HCT116 (cell line): ENCODE results near the gene EHMT1. TPM values are rescaled to one million over a fixed set of nuclear protein-coding genes. Genes with fewer than 3 reads are reported as not detected.

Source experiments
- ATAC-seq: fragments of 200-7000 bp; cut with Tn5 transposase; 2 replicates; pipeline ENCODE4 v1.9.1; 2020; ENCODE audit warnings: mild to moderate bottlenecking, moderate library complexity
- BruUV-seq: library from RNA; stranded (reverse); fragments of 400-500 nt; replicated peaks from 2 replicates; lab custom pipeline; 2021; lab: Mats Ljungman, UMichigan
- CTCF ChIA-PET: fragments of 300-600 bp; sonication (Branson Sonifier 250); formaldehyde crosslinking; loops from one replicate; lab custom pipeline; 2021; ENCODE audit warnings: antibody characterized with exemption; lab: Charles Lee
- POLR2A ChIA-PET: fragments of 300-600, 350-600 bp; sonication (Branson Sonifier 250); formaldehyde crosslinking; loops from one replicate; lab custom pipeline; 2021; ENCODE audit warnings: antibody characterized with exemption; lab: Charles Lee
- RAD21 ChIA-PET, 2 experiments: fragments of 300-600 bp; sonication (Branson Sonifier 250); formaldehyde crosslinking; loops; one replicate each; lab custom pipeline; 2023; ENCODE audit warnings: low total read pairs in 2 of 2; ENCODE audit not compliant: uncharacterized antibody in 2 of 2, unreplicated experiment in 2 of 2, low non-redundant PET in 1 of 2; lab: Charles Lee
- DNase-seq: peaks from one replicate; pipeline ENCODE4 v3.0.0-alpha.2; 2010; ENCODE audit warnings: low read depth, low spot score
- H2AFZ ChIP-seq: fragments of 200-600 bp; shearing (Covaris generic), sonication (generic); 2 replicates; pipeline ENCODE4 v1.6.1; 2017; ENCODE audit warnings: low read depth, mixed run types, mixed read lengths, antibody characterized with exemption, low read length; ENCODE audit not compliant: poor library complexity, severe bottlenecking
- H3K27ac ChIP-seq: 2 replicates; pipeline ENCODE4 v1.5.1; 2012; ENCODE audit warnings: low read depth, low read length
- H3K27me3 ChIP-seq: fragments of 200-600 bp; sonication (generic); 2 replicates; pipeline ENCODE4 v1.6.1; 2016; ENCODE audit warnings: mixed run types, low read length, mixed read lengths; ENCODE audit not compliant: insufficient read depth
- H3K36me3 ChIP-seq, 2 experiments: fragments of 200-500 bp in 1 of 2; fragments of 200-600 bp in 1 of 2; sonication (Bioruptor generic) in 1 of 2; sonication (generic) in 1 of 2; 2 replicates each; pipeline versions ENCODE4 v1.5.1 to v1.6.1; 2014 to 2016; ENCODE audit warnings: low read length in 2 of 2, inconsistent platforms in 1 of 2, mixed read lengths in 1 of 2, mixed run types in 1 of 2; ENCODE audit not compliant: insufficient read depth in 2 of 2, control insufficient read depth in 1 of 2
- H3K4me1 ChIP-seq, 2 experiments: fragments of 200-600 bp in 1 of 2; sonication (generic) in 1 of 2; 2 replicates each; pipeline versions ENCODE4 v1.5.1 to v1.6.1; 2012 to 2017; ENCODE audit warnings: low read length in 2 of 2, inconsistent platforms in 1 of 2, mild to moderate bottlenecking in 1 of 2, mixed read lengths in 1 of 2, mixed run types in 1 of 2, moderate library complexity in 1 of 2; ENCODE audit not compliant: insufficient read depth in 2 of 2, control insufficient read depth in 1 of 2
- H3K4me2 ChIP-seq: fragments of 200-600 bp; sonication (generic); 2 replicates; pipeline ENCODE4 v1.6.1; 2017; ENCODE audit warnings: mixed run types, low read length, mixed read lengths
- H3K4me3 ChIP-seq, 2 experiments: fragments of 200-600 bp in 1 of 2; sonication (generic) in 1 of 2; replicated peaks in 1 of 2; 2 replicates each; pipeline ENCODE4 v1.5.1; 2011 to 2016; ENCODE audit warnings: low read length in 2 of 2, control low read depth in 1 of 2, low read depth in 1 of 2, mild to moderate bottlenecking in 1 of 2, mixed read lengths in 1 of 2, mixed run types in 1 of 2
- H3K79me2 ChIP-seq: fragments of 200-600 bp; sonication (generic); 2 replicates; pipeline ENCODE4 v1.6.1; 2017; ENCODE audit warnings: mild to moderate bottlenecking, mixed run types, low read length, moderate library complexity, mixed read lengths; ENCODE audit not compliant: insufficient read depth
- H3K9ac ChIP-seq: fragments of 200-600 bp; sonication (generic); 2 replicates; pipeline ENCODE4 v1.6.1; 2016; ENCODE audit warnings: low read length, mixed read lengths
- H3K9me2 ChIP-seq: fragments of 200-600 bp; sonication (generic), shearing (Covaris generic); 2 replicates; pipeline ENCODE4 v1.6.1; 2017; ENCODE audit warnings: mixed run types, mild to moderate bottlenecking, moderate library complexity; ENCODE audit not compliant: insufficient read depth
- H3K9me3 ChIP-seq, 2 experiments: fragments of 200-500 bp in 1 of 2; fragments of 200-600 bp in 1 of 2; sonication (Bioruptor generic) in 1 of 2; sonication (generic) in 1 of 2; 2 replicates each; pipeline ENCODE4 v1.6.1; 2014 to 2017; ENCODE audit warnings: low read length in 2 of 2, mixed read lengths in 2 of 2, inconsistent platforms in 1 of 2, low read depth in 1 of 2, mild to moderate bottlenecking in 1 of 2, mixed run types in 1 of 2, moderate library complexity in 1 of 2; ENCODE audit not compliant: control insufficient read depth in 1 of 2, insufficient read depth in 1 of 2
- H4K20me1 ChIP-seq: fragments of 200-600 bp; sonication (generic), shearing (Covaris generic); 2 replicates; pipeline ENCODE4 v1.6.1; 2017; ENCODE audit warnings: mixed run types, mild to moderate bottlenecking, moderate library complexity; ENCODE audit not compliant: insufficient read depth
- CTCF ChIP-seq, 3 experiments: fragments of 200-600 bp in 1 of 3; sonication (generic) in 1 of 3; IDR thresholded peaks in 2 of 3; conservative IDR thresholded peaks in 1 of 3; 2 replicates each; pipeline ENCODE4 v1.5.1; 2012 to 2017; ENCODE audit warnings: low read depth in 2 of 3, low read length in 2 of 3, antibody characterized with exemption in 1 of 3, borderline replicate concordance in 1 of 3, control low read depth in 1 of 3, mild to moderate bottlenecking in 1 of 3, mixed read lengths in 1 of 3, mixed run types in 1 of 3, moderate library complexity in 1 of 3; ENCODE audit not compliant: insufficient read depth in 1 of 3
- EGR1 ChIP-seq: IDR thresholded peaks from 2 replicates; pipeline ENCODE4 v1.6.1; 2012; ENCODE audit warnings: low read depth
- ELF1 ChIP-seq: IDR thresholded peaks from 2 replicates; pipeline ENCODE4 v1.6.1; 2012; ENCODE audit warnings: low read depth, borderline replicate concordance
- EZH2 ChIP-seq: fragments of 200-600 bp; sonication (generic); IDR thresholded peaks from 2 replicates; pipeline ENCODE4 v1.6.1; 2017; ENCODE audit warnings: antibody characterized with exemption, mixed run types
- FOSL1 ChIP-seq: IDR thresholded peaks from 2 replicates; pipeline ENCODE4 v1.6.1; 2012; ENCODE audit warnings: low read depth
- JUND ChIP-seq: IDR thresholded peaks from 2 replicates; pipeline ENCODE4 v1.6.1; 2012
- POLR2A ChIP-seq: IDR thresholded peaks from 2 replicates; pipeline ENCODE4 v1.7.0; 2011; ENCODE audit warnings: borderline replicate concordance; ENCODE audit not compliant: insufficient read depth, insufficient read length; ENCODE audit errors: extremely low read depth
- RAD21 ChIP-seq: IDR thresholded peaks from 2 replicates; pipeline ENCODE4 v1.6.1; 2012; ENCODE audit warnings: low read depth, mild to moderate bottlenecking
- SRF ChIP-seq: IDR thresholded peaks from 2 replicates; pipeline ENCODE4 v1.6.1; 2012; ENCODE audit warnings: low read depth
- ZNF274 ChIP-seq: fragments of 200-500 bp; sonication (Bioruptor generic); IDR thresholded peaks from 2 replicates; pipeline ENCODE4 v1.6.1; 2014; ENCODE audit warnings: mild to moderate bottlenecking, low read depth, low read length, inconsistent platforms
- intact Hi-C: fragments of 100-400 bp; cut with micrococcal nuclease; formaldehyde crosslinking; loops from 2 replicates; pipeline ENCODE4 v1.10.0; 2022
- total RNA-seq: library from RNA; stranded (reverse); gene quantifications from one replicate; pipeline ENCODE4 v1.2.1, GENCODE V29; 2021; ENCODE audit not compliant: unreplicated experiment
- TF ChIP-seq, protein P1 (sequence below): IDR thresholded peaks from 2 replicates; pipeline ENCODE4 v1.6.1; 2012
- TF ChIP-seq, protein P2 (sequence below): IDR thresholded peaks from 2 replicates; pipeline ENCODE4 v1.6.1; 2012
- TF ChIP-seq, protein P3 (sequence below): IDR thresholded peaks from 2 replicates; pipeline ENCODE4 v1.6.1; 2012; ENCODE audit warnings: low read depth

The EHMT1 gene
- total RNA-seq, 1 experiment from 2014 or later = 86.1 TPM

DNA sequence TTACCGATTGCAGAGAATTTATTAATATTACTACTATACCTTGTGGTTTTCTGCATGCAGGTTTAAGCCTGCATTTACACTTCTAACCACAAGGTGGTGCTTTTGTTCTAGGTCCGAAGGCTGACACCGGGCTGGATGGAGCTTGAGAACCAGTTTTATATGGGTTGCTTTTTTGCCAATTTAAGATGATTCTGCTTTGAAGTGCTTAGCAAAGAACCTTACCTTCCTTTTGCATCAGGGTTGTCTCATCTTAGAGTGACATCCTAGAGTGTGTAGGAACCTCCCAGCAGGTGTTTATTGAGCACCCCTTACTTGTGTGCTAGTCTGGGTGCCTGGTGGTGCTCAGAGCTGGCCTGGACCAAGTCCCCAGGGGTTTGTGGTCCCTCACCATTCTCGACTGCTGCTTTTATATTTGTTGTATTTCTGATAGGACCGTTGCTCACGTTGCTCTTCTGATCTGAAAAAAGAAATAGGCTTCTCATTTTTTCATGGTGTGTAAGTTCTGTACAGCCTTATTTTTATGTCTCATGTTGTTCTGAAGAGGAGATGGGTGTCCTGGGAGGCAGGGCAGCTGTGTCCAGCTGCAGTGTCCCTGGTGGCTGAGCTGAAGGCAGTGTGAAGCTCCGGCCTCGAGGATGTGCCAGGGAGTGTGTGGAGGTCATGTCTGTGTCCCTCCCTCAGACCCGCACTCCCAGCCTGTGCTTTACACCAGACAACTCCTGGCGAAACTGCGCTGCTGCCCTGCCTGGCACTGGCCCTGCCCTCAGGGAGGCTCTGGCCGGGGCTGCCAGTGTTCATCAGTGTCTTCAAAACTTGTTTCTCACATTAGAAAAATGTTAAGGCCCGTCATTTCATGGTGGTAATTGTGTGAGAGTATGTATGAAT is 54.3 kb downstream of the EHMT1 start:
- H3K9ac ChIP-seq = no peak overlapping the region
- TF ChIP-seq RAD21 = peak; percentile 80
- TF ChIP-seq CTCF (IDR thresholded peaks at IDR 0.05 in 2 of 3, conservative IDR thresholded peaks at IDR 0.05 in 1 of 3; ENCODE audit: borderline replicate concordance in 1 of 3, insufficient read depth in 1 of 3, low read depth in 2 of 3, low read length in 2 of 3) = peak; percentile 70 to 85 (median 83)
- TF ChIP-seq ELF1 = no peak
- no peak overlapping the region for H3K4me3 ChIP-seq
- CTCF ChIA-PET = interaction anchor here (0.6 to 1.0 kb wide), 6 partner anchors 9 to 428 kb away, joined by 3 to 6 read pairs (median 3); partner anchors contain the start of gene ZMYND19
- POLR2A ChIA-PET = no interaction called here
- H3K36me3 ChIP-seq = peaks cover 0 to under 1% of the 10 kb centered on the region in 2 experiments; a peak in 2 of 4 replicates
- no peak overlapping the region for H2AFZ ChIP-seq
- no peak overlapping the region for H3K4me2 ChIP-seq
- H4K20me1 ChIP-seq = peaks cover 8% of the 10 kb centered on the region; the same call in 1 of the 2 replicates
- H3K9me3 ChIP-seq = no peaks in the 10 kb centered on the region
- H3K27ac ChIP-seq = no peak overlapping the region
- BruUV-seq = no TSS peak
- RAD21 ChIA-PET = interaction anchor here in 1 of 2 experiments (1.0 kb wide), 1 partner anchor 22 kb away, joined by 3 read pairs; no protein-coding TSS in a partner anchor
- H3K4me1 ChIP-seq = no peaks in the 10 kb centered on the region
- DNase-seq = peak; percentile 36
- peak; percentile 81 for ATAC-seq
- intact Hi-C loops = loop anchor here (1.0 to 5.0 kb wide), 2 partner anchors 99 to 349 kb away; no protein-coding TSS in a partner anchor
- H3K27me3 ChIP-seq = no peaks in the 10 kb centered on the region
- no peaks in the 10 kb centered on the region for H3K9me2 ChIP-seq
- H3K79me2 ChIP-seq = peaks cover 88% of the 10 kb centered on the region

GRCh38 chr9:137673886-137674285 is 55.1 kb downstream of the EHMT1 start:
- Histone ChIP-seq H3K9ac (no peak overlapping the region), H3K9me3 (no peaks in the 10 kb centered on the region), H4K20me1 (peaks cover 12% of the 10 kb centered on the region; the same call in 1 of the 2 replicates), H3K27ac (no peak overlapping the region), H3K9me2 (no peaks in the 10 kb centered on the region), H2AFZ (no peak overlapping the region), H3K4me3 (no peak overlapping the region), H3K79me2 (peaks cover 86% of the 10 kb centered on the region), H3K36me3 (peaks cover 0 to 4% of the 10 kb centered on the region in 2 experiments; a peak in 1 of 4 replicates), H3K4me1 (no peaks in the 10 kb centered on the region), H3K4me2 (no peak overlapping the region), H3K27me3 (no peaks in the 10 kb centered on the region)
- RAD21 ChIA-PET = no interaction called here
- POLR2A ChIA-PET = no interaction called here
- DNase-seq (no peak), ATAC-seq (no peak)
- BruUV-seq = no TSS peak
- CTCF ChIA-PET = no interaction called here
- intact Hi-C loops = loop anchor here (5.0 kb wide), 1 partner anchor 348 kb away; no protein-coding TSS in a partner anchor
- TF ChIP-seq, protein P1, sequence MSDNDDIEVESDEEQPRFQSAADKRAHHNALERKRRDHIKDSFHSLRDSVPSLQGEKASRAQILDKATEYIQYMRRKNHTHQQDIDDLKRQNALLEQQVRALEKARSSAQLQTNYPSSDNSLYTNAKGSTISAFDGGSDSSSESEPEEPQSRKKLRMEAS = no peak
- TF ChIP-seq EGR1 (no peak), RAD21 (no peak), SRF (no peak), POLR2A (no peak), EZH2 (no peak), JUND (no peak), ZNF274 (no peak), FOSL1 (no peak)
- TF ChIP-seq, protein P2, sequence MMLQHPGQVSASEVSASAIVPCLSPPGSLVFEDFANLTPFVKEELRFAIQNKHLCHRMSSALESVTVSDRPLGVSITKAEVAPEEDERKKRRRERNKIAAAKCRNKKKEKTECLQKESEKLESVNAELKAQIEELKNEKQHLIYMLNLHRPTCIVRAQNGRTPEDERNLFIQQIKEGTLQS = no peak
- TF ChIP-seq, protein P3, sequence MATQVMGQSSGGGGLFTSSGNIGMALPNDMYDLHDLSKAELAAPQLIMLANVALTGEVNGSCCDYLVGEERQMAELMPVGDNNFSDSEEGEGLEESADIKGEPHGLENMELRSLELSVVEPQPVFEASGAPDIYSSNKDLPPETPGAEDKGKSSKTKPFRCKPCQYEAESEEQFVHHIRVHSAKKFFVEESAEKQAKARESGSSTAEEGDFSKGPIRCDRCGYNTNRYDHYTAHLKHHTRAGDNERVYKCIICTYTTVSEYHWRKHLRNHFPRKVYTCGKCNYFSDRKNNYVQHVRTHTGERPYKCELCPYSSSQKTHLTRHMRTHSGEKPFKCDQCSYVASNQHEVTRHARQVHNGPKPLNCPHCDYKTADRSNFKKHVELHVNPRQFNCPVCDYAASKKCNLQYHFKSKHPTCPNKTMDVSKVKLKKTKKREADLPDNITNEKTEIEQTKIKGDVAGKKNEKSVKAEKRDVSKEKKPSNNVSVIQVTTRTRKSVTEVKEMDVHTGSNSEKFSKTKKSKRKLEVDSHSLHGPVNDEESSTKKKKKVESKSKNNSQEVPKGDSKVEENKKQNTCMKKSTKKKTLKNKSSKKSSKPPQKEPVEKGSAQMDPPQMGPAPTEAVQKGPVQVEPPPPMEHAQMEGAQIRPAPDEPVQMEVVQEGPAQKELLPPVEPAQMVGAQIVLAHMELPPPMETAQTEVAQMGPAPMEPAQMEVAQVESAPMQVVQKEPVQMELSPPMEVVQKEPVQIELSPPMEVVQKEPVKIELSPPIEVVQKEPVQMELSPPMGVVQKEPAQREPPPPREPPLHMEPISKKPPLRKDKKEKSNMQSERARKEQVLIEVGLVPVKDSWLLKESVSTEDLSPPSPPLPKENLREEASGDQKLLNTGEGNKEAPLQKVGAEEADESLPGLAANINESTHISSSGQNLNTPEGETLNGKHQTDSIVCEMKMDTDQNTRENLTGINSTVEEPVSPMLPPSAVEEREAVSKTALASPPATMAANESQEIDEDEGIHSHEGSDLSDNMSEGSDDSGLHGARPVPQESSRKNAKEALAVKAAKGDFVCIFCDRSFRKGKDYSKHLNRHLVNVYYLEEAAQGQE = no peak
